Endothelial cell of umbilical vein (primary cell): Measurements from ENCODE around the gene CALU.

Experiments used
- CTCF ChIP-seq, 2 donors: IDR thresholded peaks; 1 replicate in 1 of 2; 2 replicates in 1 of 2; pipeline ENCODE4 v1.5.1; 2011; ENCODE audit warnings: low read length in 2 of 2, mild to moderate bottlenecking in 2 of 2, moderate library complexity in 2 of 2, control low read depth in 1 of 2, inconsistent platforms in 1 of 2, low read depth in 1 of 2; ENCODE audit not compliant: insufficient read depth in 1 of 2; ENCODE audit errors: extremely low read depth in 1 of 2
- FOS ChIP-seq: IDR thresholded peaks from 2 replicates; pipeline ENCODE4 v1.6.1; 2011; ENCODE audit warnings: mild to moderate bottlenecking, low read length, moderate library complexity, borderline replicate concordance; ENCODE audit not compliant: insufficient read depth
- POLR2AphosphoS5 ChIP-seq: IDR thresholded peaks from 2 replicates; pipeline ENCODE4 v1.6.1; 2012; ENCODE audit warnings: low read depth, mild to moderate bottlenecking, control low read depth, low read length, moderate library complexity; ENCODE audit not compliant: insufficient read depth

GRCh38 chr7:128778946-128779345 is 39.8 kb downstream of the CALU start:
- TF ChIP-seq FOS: no peak
- no peak for TF ChIP-seq CTCF (IDR thresholded peaks at IDR 0.05; ENCODE audit: extremely low read depth in 1 of 2, insufficient read depth in 1 of 2, low read depth in 1 of 2, low read length in 2 of 2)
- TF ChIP-seq POLR2AphosphoS5: no peak
